ENCODE results near the gene ATP13A2. TPM values are rescaled to one million over a fixed set of nuclear protein-coding genes. Genes with fewer than 3 reads are reported as not detected.

ATP13A2 gene
- total and polyA plus RNA-seq, 2 donors: 13.9 to 23.6 TPM

DNA sequence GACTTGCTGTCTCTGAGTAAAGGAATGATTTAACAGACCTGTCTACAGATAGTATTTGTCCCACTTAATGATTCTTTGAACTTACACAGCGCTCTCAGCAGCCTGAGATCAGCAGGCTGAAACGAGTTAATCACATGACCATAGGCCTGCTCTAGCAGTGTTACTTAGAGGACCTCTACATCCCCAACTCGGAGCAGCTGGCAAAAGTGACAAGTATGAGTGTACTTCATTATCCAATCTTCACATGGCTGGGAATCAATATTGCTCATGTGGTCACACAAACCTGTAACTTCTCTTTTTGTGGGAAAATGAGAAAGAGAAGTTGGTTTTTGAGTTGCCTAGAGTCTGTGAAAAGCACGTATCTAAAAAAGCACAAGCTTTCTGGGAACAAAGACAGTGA lies 11.4 kb upstream of the ATP13A2 start:
- no peak for DNase-seq (ENCODE audit: extremely low spot score)
- WGBS: 59% methylated on average over 4 of the region's 4 CpGs
- H3K36me3 ChIP-seq (ENCODE audit: insufficient read depth): peaks cover 5% of the 10 kb centered on the region
- H3K4me1 ChIP-seq (ENCODE audit: insufficient read depth): no peaks in the 10 kb centered on the region
- H3K27ac ChIP-seq (ENCODE audit: low read depth): no peak overlapping the region
- H3K4me3 ChIP-seq (ENCODE audit: low read depth, low read length): no peak overlapping the region

DNA sequence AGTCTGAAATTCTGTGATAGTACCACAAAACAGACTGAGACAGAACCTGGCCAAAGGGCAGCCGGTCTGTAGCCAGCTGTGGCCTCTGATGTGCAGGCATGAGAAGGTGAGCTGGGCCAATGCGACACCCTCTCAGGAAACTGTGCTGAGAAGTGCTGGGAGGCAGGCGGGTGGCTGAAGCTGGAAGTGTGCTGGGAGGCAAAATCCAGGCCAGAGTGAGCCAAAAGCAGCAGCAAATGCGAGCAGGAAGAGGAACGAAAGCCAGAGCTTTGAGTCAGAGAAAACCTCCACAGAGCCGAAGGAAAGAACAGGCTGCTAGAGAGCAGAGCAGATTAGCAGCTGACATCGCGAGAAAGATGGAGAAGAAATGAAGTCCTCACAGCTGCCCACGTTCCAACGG lies 10.2 kb upstream of the ATP13A2 start:
- Histone ChIP-seq H3K4me1 (ENCODE audit: insufficient read depth) (no peaks in the 10 kb centered on the region), H3K36me3 (ENCODE audit: insufficient read depth) (peaks cover under 1% of the 10 kb centered on the region), H3K27ac (ENCODE audit: low read depth) (no peak overlapping the region), H3K4me3 (ENCODE audit: low read depth, low read length) (no peak overlapping the region)
- WGBS: 59% methylated on average over 10 of the region's 10 CpGs
- DNase-seq (ENCODE audit: extremely low spot score): no peak

DNA sequence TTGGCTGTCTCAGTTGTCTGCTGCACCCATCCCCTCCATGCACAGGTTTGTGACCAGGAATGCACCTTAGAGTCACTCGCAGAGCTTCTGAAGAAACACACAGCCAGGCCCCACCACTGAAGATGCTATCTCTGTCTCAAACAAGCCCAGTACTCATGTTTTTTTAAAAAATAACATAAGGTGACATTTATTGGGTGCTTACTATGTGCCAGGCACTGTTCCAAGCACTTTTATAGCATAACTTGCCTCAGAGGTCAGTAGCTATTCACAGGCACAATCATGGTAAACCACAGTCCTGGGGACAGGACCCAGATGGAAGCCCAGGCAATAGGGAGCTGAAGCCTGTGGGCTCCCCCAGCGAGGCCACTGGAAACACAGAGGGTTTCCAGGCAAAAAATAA lies 8.8 kb upstream of the ATP13A2 start:
- no peak overlapping the region for H3K4me3 ChIP-seq (ENCODE audit: low read depth, low read length)
- 35% methylated on average over 2 of the region's 2 CpGs for WGBS
- no peaks in the 10 kb centered on the region for H3K36me3 ChIP-seq (ENCODE audit: insufficient read depth)
- H3K27ac ChIP-seq (ENCODE audit: low read depth): no peak overlapping the region
- H3K4me1 ChIP-seq (ENCODE audit: insufficient read depth): no peaks in the 10 kb centered on the region
- no peak for DNase-seq (ENCODE audit: extremely low spot score)

DNA sequence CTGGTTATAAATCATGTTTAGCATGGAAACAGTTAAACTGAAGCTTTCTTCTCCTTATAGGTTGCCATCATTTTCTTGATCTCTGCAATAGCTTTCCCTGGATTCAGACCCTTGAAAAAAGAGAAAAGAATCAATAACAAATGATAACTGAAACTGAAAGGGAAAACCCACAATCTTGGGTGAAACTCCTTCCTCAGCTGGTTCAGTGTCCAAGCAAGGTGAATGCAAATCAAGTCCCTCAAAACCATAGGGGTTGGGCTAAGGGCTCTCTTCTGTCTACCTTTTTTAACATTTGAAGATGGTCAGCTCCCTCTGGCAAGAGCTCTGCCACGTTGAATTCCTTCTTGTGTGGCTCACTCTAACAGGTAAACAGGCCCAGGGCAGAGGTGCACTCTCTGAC lies 7.1 kb upstream of the ATP13A2 start:
- H3K36me3 ChIP-seq (ENCODE audit: insufficient read depth): no peaks in the 10 kb centered on the region
- 67% methylated on average over 1 of the region's 1 CpG for WGBS

DNA sequence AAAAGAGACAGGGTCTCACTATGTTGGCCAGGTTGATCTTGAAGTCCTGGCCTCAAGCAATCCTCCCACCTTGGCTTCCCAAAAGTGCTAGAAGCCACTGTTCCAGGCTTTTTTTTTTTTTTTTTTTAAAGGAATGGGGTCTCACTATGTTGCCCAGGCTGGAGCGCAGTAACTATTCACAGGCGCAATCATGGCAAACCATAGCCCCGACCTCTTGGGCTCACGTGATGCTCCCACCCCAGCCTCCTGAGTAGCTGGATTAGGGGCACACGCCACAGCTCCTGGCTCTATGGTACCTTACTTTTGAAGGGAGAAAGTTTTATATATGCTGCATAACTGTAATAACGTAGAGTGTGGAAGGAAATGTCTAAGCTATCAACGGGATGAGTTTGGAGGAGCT lies 5.7 kb upstream of the ATP13A2 start:
- DNase-seq (ENCODE audit: extremely low spot score): no peak
- H3K4me3 ChIP-seq (ENCODE audit: low read depth, low read length): no peak overlapping the region
- 96% methylated on average over 7 of the region's 7 CpGs for WGBS
- no peaks in the 10 kb centered on the region for H3K36me3 ChIP-seq (ENCODE audit: insufficient read depth)
- no peak overlapping the region for H3K27ac ChIP-seq (ENCODE audit: low read depth)
- H3K4me1 ChIP-seq (ENCODE audit: insufficient read depth): no peaks in the 10 kb centered on the region

More for the DNA sequence above, 7.1 kb upstream of the ATP13A2 start:
- no peak overlapping the region for H3K27ac ChIP-seq (ENCODE audit: low read depth)
- H3K4me3 ChIP-seq (ENCODE audit: low read depth, low read length): no peak overlapping the region
- DNase-seq (ENCODE audit: extremely low spot score): no peak
- no peaks in the 10 kb centered on the region for H3K4me1 ChIP-seq (ENCODE audit: insufficient read depth)

DNA sequence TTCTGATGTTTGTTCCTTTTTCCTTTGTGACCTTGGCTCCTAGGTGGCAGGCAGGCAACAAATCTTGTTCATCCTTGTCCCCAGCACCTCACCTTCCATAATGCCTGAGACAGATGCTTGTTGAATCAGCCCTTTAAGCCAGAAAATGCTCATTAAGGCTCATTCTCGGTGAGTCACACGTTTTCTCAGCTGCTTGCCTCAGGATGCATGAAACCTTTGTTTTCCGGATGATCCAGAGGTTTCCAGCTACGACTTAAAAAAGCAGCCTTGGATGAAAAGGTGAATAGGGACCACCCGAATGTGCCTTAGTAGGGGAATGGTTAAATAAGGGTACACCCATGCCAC lies 4.6 kb upstream of the ATP13A2 start:
- Histone ChIP-seq H3K4me3 (ENCODE audit: low read depth, low read length) (no peak overlapping the region), H3K27ac (ENCODE audit: low read depth) (no peak overlapping the region), H3K36me3 (ENCODE audit: insufficient read depth) (no peaks in the 10 kb centered on the region), H3K4me1 (ENCODE audit: insufficient read depth) (no peaks in the 10 kb centered on the region)
- no peak for DNase-seq (ENCODE audit: extremely low spot score)
- WGBS: 66% methylated on average over 5 of the region's 5 CpGs

DNA sequence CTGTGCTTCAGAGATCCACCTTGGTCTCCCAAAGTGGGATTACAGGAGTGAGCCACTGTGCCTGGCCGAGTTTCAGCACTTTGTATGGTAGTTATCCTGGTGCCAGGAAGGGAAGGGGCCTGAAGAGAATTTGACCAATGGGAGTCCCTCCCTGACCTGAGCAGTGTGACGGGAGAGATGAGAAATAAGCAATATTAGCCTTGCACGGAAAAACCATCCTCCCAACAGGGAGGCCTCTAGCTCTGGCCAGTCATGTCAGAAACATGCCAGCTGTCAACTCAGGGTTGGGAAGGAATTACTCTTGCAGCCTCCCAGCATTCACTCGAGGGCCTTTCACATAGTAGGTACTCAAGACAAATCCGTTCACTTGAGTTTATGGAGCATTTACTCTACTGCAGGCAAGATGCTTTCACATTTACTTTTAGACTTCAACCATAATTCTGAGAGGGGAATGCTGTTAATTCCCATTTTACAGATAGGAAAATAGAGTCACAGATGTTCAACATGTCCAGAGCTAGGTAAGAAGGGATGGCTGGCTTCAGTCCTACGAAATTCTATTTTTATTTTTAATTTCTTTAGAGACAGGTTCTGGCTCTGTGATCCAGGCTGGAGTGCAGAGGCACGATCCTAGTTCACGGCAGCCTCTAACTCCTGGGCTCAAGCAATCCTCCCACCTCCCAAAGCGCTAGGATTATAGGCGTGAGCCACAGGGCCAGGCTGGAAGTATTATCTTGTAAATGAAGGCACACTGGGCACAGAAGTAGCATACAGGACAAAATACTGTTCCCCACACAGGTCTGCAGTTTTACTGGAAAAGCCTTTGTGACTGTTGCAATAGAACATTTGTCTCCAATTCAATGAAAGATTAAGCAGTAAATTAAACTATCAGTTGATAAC lies 3.2 kb upstream of the ATP13A2 start:
- no peak for DNase-seq (ENCODE audit: extremely low spot score)
- Histone ChIP-seq H3K36me3 (ENCODE audit: insufficient read depth) (no peaks in the 10 kb centered on the region), H3K4me3 (ENCODE audit: low read depth, low read length) (no peak overlapping the region), H3K27ac (ENCODE audit: low read depth) (no peak overlapping the region), H3K4me1 (ENCODE audit: insufficient read depth) (no peaks in the 10 kb centered on the region)
- WGBS: 68% methylated on average over 10 of the region's 10 CpGs

DNA sequence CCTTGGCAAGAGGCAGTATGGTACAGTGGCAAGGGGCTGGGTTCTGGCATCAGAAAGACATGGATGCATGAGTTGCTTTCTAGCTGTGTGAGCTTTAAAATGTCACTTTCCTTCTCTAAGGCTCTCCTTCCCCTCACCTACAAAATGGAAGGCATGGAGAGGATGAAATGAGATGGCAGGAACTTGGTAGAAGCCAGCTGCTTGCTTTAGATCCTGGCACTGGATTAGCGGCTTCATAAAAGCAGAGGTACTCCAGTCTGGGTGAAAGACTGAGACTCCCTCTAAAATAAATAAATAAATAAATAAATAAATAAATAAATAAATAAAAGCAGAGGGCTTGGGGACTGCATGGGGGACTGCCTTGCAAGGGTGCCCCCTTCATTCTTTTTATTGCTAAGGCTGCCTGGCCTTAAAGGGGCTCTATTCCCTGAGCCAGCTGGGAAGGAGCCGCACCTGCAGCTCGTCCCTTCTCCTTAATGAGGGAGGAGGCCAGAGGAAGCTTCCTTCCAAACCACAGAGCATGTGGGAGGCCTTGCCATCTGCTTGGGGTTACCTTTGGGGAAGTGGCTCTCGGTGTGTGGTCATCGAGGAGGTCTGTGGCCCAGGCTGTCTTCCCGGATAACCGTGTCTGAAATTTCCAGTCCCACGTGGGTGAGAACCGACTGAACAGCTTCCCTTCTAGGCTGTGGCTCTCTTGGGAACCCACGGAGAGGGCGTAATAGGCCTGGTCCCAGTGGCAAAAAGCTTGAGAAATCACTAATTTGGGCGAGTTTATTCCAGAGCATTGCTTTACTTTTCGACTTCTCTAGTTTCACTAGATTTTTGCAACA lies 2.0 kb upstream of the ATP13A2 start:
- DNase-seq (ENCODE audit: extremely low spot score): no peak
- WGBS: 79% methylated on average over 13 of the region's 13 CpGs
- H3K27ac ChIP-seq (ENCODE audit: low read depth): no peak overlapping the region
- H3K4me3 ChIP-seq (ENCODE audit: low read depth, low read length): no peak overlapping the region
- H3K36me3 ChIP-seq (ENCODE audit: insufficient read depth): no peaks in the 10 kb centered on the region
- H3K4me1 ChIP-seq (ENCODE audit: insufficient read depth): no peaks in the 10 kb centered on the region

DNA sequence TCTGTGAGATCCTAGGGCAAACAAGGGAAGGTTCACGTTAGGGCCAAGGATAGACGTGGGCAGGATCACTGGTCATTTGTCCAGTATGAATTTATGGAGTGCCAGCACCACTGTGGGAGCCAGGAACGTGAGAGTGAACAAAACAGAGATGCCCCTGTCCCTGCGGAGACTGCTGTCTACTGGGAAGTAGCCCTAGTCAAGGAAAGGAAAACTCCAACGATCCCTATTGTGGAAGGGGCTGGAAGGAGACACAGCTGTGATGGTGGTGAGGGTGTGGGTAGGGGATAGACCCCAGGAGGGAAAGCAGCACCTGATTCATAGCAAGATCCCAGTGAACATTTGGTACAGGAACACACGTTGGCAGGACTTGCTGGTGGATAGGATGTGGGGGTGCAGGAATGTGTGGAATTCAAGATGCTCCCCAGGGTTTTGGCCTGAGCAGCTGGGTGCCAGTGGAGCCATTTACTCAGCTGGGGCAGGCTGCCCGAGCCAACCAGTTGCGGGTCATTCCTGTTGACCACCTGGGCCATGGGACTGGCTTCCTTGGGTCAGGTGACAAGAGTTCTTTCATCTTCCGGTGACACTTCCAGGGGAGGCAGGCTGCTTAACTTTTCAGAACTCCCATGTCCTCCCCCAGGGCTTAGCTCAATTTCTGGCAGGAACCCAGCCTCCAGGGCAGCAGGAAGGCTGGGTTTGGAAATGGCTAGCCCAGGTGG lies 1.2 kb upstream of the ATP13A2 start:
- 76% methylated on average over 9 of the region's 9 CpGs for WGBS
- DNase-seq (ENCODE audit: extremely low spot score): no peak
- Histone ChIP-seq H3K27ac (ENCODE audit: low read depth) (no peak overlapping the region), H3K4me3 (ENCODE audit: low read depth, low read length) (no peak overlapping the region), H3K4me1 (ENCODE audit: insufficient read depth) (no peaks in the 10 kb centered on the region), H3K36me3 (ENCODE audit: insufficient read depth) (no peaks in the 10 kb centered on the region)

DNA sequence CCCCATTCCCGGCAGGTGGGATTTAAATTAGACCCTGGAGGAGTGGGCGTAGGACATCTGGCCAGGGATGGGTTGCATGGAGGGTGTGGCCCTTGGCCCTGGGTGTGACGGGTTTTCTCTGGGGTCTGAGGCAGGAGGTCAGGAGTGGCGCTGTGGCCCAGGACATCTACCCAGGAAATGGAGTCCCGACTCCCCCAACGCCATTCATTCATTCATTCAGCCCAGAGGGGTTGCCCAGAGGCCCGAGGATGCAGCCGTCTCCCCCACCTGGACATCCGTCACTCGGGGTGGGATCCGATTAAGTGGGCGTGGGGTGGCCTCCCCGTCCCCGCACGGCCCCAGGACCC lies 663 bp downstream of the ATP13A2 start:
- no peaks in the 10 kb centered on the region for H3K36me3 ChIP-seq (ENCODE audit: insufficient read depth)
- H3K4me1 ChIP-seq (ENCODE audit: insufficient read depth): no peaks in the 10 kb centered on the region
- H3K4me3 ChIP-seq (ENCODE audit: low read depth, low read length): peak overlapping the region; percentile 95
- WGBS: under 1% methylated on average over 15 of the region's 15 CpGs
- DNase-seq (ENCODE audit: extremely low spot score): no peak
- no peak overlapping the region for H3K27ac ChIP-seq (ENCODE audit: low read depth)

DNA sequence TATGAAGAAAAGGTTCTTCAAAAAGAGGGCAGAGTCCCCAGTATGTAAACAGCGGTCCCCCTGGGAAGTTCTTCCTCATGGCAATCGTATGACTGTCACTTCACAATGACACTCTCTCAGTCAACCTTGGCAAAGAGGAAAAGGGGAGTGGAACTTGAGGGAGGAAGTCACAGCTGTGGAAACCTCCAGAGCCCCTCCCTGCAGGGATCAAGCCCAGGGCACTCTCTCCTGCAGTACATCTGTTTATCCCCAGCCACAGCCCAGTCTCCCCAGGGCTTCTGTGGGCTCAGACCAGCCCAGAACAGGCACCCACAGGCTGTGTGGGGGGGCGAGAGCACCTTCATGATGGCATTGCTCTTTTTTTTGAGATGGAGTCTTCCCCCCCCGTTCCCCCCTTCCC lies 2.0 kb downstream of the ATP13A2 start:
- H3K4me1 ChIP-seq (ENCODE audit: insufficient read depth): no peaks in the 10 kb centered on the region
- 74% methylated on average over 4 of the region's 4 CpGs for WGBS
- DNase-seq (ENCODE audit: extremely low spot score): no peak
- H3K36me3 ChIP-seq (ENCODE audit: insufficient read depth): no peaks in the 10 kb centered on the region
- no peak overlapping the region for H3K4me3 ChIP-seq (ENCODE audit: low read depth, low read length)
- no peak overlapping the region for H3K27ac ChIP-seq (ENCODE audit: low read depth)

DNA sequence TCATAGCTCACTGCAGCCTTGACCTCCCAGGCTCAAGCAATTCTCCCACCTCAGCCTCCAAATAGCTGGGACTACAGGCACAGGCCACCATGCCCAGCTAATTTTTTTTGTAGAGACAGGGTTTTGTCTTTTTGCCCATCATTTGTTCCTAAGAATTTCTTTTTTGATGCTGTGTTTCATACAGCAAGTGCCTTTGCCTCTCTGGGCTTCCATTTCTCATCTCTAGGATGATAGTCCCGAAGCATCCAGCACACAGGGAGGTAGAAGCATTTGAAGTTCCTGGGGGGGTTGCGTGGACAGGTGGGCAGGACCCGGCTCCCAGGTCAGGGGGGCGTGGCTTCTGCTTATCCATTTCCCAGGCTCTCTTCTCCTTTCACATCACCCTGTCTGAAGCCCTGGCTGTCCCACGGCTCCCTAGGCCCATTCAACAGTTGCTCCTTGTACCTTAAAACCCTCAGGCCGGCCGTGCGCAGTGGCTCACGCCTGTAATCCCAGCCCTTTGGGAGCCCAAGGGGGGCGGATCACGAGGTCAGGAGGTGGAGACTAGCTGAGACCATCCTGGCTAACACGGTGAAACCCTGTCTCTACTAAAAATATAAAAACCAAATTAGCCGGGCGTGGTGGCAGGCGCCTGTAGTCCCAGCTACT lies 3.4 kb downstream of the ATP13A2 start:
- H3K36me3 ChIP-seq (ENCODE audit: insufficient read depth): no peaks in the 10 kb centered on the region
- H3K4me1 ChIP-seq (ENCODE audit: insufficient read depth): no peaks in the 10 kb centered on the region
- H3K27ac ChIP-seq (ENCODE audit: low read depth): no peak overlapping the region
- no peak for DNase-seq (ENCODE audit: extremely low spot score)
- no peak overlapping the region for H3K4me3 ChIP-seq (ENCODE audit: low read depth, low read length)
- WGBS: 93% methylated on average over 15 of the region's 15 CpGs

DNA sequence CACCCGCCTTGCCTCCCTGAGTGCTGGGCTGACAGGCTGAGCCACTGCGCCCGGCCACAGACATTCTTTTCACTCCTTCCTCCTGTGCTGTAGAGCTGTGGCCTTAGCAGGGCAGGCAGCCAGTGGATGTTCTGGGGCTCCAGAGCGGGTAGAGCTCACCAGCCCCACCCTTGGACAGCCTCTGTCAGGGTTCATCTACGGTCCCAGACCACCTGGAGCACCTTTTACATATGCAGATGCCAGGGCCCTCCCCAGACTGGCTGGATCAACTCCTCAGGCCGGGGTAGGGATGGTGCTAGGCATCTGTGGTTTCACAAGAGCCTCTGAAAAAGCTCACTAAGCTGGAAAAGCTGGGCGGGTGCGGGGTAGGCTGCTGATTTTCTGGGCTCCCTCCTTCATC lies 4.6 kb downstream of the ATP13A2 start:
- WGBS: 89% methylated on average over 8 of the region's 8 CpGs
- Histone ChIP-seq H3K4me3 (ENCODE audit: low read depth, low read length) (no peak overlapping the region), H3K27ac (ENCODE audit: low read depth) (no peak overlapping the region), H3K4me1 (ENCODE audit: insufficient read depth) (no peaks in the 10 kb centered on the region), H3K36me3 (ENCODE audit: insufficient read depth) (peaks cover 2% of the 10 kb centered on the region)
- DNase-seq (ENCODE audit: extremely low spot score): no peak

Measured in urinary bladder (tissue), 4 donors.